SK-N-SH treated with all-trans-retinoic acid at 6 μM for 48 hours (cell line): ENCODE measurements around the gene ILKAP.

Source experiments
- ATAC-seq: fragments of 200-7000 bp; cut with Tn5 transposase; 3 replicates; pipeline ENCODE4 v1.9.1; 2020; ENCODE audit warnings: mild to moderate bottlenecking, moderate library complexity
- BACH2 ChIP-seq: fragments of 250-450 bp; sonication (Bioruptor Pico); IDR thresholded peaks from 2 replicates; pipeline ENCODE4 v1.9.0; 2021; ENCODE audit warnings: mild to moderate bottlenecking, borderline replicate concordance
- CSDC2 ChIP-seq: fragments of 250-450 bp; sonication (Bioruptor Pico); IDR thresholded peaks from 2 replicates; pipeline ENCODE4 v1.5.0; 2020; ENCODE audit warnings: mild to moderate bottlenecking, moderate library complexity
- ESRRG ChIP-seq: fragments of 250-450 bp; sonication (Bioruptor Pico); IDR thresholded peaks from 2 replicates; pipeline ENCODE4 v1.6.1; 2021; ENCODE audit warnings: mild to moderate bottlenecking
- GLIS3 ChIP-seq: fragments of 250-450 bp; sonication (Bioruptor Pico); IDR thresholded peaks from 2 replicates; pipeline ENCODE4 v1.5.0; 2020; ENCODE audit warnings: mild to moderate bottlenecking, moderate library complexity
- OSR1 ChIP-seq: fragments of 250-450 bp; sonication (Bioruptor Pico); IDR thresholded peaks from 2 replicates; pipeline ENCODE4 v1.8.0; 2022; ENCODE audit warnings: moderate library complexity, mild to moderate bottlenecking, inconsistent platforms
- PPARA ChIP-seq: fragments of 250-450 bp; sonication (Bioruptor Pico); IDR thresholded peaks from 2 replicates; pipeline ENCODE4 v1.5.0; 2020; ENCODE audit warnings: mild to moderate bottlenecking, borderline replicate concordance
- RARB ChIP-seq: fragments of 250-450 bp; sonication (Bioruptor Pico); IDR thresholded peaks from 2 replicates; pipeline ENCODE4 v1.8.0; 2021; ENCODE audit warnings: mild to moderate bottlenecking, moderate library complexity
- SNAI2 ChIP-seq: fragments of 250-450 bp; sonication (Bioruptor Pico); IDR thresholded peaks from 2 replicates; pipeline ENCODE4 v1.5.0; 2020; ENCODE audit warnings: mild to moderate bottlenecking, moderate library complexity
- TCF4 ChIP-seq: fragments of 250-450 bp; sonication (Bioruptor Pico); IDR thresholded peaks from 2 replicates; pipeline ENCODE4 v1.8.0; 2021; ENCODE audit warnings: mild to moderate bottlenecking, moderate library complexity, borderline replicate concordance
- ZC3H10 ChIP-seq: fragments of 250-450 bp; sonication (Bioruptor Pico); IDR thresholded peaks from 2 replicates; pipeline ENCODE4 v1.5.1; 2021; ENCODE audit warnings: mild to moderate bottlenecking, moderate library complexity
- ZFP3 ChIP-seq: fragments of 250-450 bp; sonication (Bioruptor Pico); IDR thresholded peaks from 2 replicates; pipeline ENCODE4 v1.5.0; 2020; ENCODE audit warnings: mild to moderate bottlenecking, moderate library complexity
- ZNF565 ChIP-seq: fragments of 450-650 bp; formaldehyde crosslinking; conservative IDR thresholded peaks from 2 replicates; pipeline ENCODE4 v1.5.0; 2020; ENCODE audit warnings: low read depth, mild to moderate bottlenecking, moderate library complexity
- ZNF8 ChIP-seq: fragments of 450-650 bp; formaldehyde crosslinking; IDR thresholded peaks from 2 replicates; pipeline ENCODE4 v1.5.0; 2020; ENCODE audit warnings: mild to moderate bottlenecking, moderate library complexity
- TF ChIP-seq, protein P1 (sequence below): fragments of 250-450 bp; sonication (Bioruptor Pico); IDR thresholded peaks from 2 replicates; pipeline ENCODE4 v1.8.0; 2021; ENCODE audit warnings: low read depth, mild to moderate bottlenecking, moderate library complexity, borderline replicate concordance
- TF ChIP-seq, protein P2 (sequence below): fragments of 250-450 bp; sonication (Bioruptor Pico); IDR thresholded peaks from 2 replicates; pipeline ENCODE4 v1.5.0; 2020; ENCODE audit warnings: mild to moderate bottlenecking, moderate library complexity
- TF ChIP-seq, protein P3 (sequence below): fragments of 250-450 bp; sonication (Bioruptor Pico); IDR thresholded peaks from 2 replicates; pipeline ENCODE4 v1.5.1; 2020; ENCODE audit warnings: low read depth, mild to moderate bottlenecking, moderate library complexity
- TF ChIP-seq, protein P4 (sequence below): fragments of 250-450 bp; sonication (Bioruptor Pico); IDR thresholded peaks from 2 replicates; pipeline ENCODE4 v1.8.0; 2020; ENCODE audit warnings: mild to moderate bottlenecking, moderate library complexity, borderline replicate concordance
- TF ChIP-seq, protein P5 (sequence below): fragments of 250-450 bp; sonication (Bioruptor Pico); IDR thresholded peaks from 2 replicates; pipeline ENCODE4 v1.5.1; 2021; ENCODE audit warnings: mild to moderate bottlenecking, moderate library complexity

ILKAP gene

DNA sequence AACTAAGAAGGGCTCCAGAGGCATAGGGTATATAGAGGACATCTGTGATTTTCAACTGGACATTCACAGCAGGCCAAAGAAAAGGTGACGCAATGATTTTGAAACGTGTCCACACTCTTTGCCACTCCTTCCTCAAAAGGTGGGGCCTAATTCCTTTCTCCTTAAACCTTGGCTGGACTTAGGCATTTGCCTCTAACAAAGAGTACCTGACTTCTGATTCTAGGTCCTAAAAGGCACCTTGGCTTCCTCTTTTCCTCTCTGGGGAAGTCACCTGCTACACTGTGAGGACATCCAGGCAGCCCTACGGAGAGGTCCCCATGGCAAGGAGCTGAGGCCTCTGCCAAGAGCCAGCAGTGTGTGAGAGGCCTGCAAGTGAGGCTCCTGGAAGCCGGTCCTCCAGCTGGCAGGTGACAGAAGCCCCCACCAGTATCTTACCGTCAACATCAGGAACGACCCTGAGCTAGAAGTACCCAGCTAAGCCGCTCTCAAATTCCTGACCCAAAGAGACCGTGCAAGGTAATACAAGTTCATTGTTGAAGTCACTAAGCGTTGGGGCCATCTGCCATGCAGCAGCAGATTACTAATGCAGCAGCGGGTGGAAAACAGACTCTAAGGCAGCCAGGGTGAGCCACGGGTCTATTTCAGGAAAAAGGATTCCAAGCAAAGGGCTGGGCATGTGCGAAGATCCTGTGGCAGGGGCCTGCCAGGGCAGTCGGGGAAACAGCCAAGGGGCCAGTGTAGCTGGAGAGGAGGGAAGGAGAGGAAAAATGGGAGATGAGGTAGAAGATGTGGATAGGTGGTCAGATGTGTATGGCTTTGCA, 43.7 kb upstream of the ILKAP start:
- no peak for ATAC-seq
- no peak for TF ChIP-seq ESRRG (CRISPR knock-in tag)

DNA sequence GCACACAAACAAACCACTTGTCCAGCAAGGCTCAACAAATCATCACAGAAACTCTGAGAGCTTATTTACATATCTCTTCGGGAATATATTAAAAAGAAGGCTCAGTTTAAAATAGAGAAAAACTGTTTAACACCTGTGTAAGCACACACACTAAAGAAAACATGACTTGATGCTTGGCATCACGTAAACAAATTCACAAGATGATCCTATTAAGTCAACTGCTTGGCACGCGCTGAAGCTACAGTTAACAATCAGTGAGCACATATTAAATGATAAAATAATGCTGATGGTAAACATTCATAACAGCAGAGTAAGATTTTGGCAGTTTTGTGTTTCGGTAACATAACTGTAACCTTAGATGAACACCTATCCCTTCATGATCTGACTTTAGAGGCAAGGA, 40.7 kb upstream of the ILKAP start:
- ATAC-seq = no peak
- TF ChIP-seq, protein P1, sequence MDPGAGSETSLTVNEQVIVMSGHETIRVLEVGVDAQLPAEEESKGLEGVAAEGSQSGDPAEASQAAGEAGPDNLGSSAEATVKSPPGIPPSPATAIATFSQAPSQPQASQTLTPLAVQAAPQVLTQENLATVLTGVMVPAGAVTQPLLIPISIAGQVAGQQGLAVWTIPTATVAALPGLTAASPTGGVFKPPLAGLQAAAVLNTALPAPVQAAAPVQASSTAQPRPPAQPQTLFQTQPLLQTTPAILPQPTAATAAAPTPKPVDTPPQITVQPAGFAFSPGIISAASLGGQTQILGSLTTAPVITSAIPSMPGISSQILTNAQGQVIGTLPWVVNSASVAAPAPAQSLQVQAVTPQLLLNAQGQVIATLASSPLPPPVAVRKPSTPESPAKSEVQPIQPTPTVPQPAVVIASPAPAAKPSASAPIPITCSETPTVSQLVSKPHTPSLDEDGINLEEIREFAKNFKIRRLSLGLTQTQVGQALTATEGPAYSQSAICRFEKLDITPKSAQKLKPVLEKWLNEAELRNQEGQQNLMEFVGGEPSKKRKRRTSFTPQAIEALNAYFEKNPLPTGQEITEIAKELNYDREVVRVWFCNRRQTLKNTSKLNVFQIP (CRISPR knock-in tag) = no peak
- no peak for TF ChIP-seq ZFP3 (CRISPR knock-in tag)
- TF ChIP-seq, protein P2, sequence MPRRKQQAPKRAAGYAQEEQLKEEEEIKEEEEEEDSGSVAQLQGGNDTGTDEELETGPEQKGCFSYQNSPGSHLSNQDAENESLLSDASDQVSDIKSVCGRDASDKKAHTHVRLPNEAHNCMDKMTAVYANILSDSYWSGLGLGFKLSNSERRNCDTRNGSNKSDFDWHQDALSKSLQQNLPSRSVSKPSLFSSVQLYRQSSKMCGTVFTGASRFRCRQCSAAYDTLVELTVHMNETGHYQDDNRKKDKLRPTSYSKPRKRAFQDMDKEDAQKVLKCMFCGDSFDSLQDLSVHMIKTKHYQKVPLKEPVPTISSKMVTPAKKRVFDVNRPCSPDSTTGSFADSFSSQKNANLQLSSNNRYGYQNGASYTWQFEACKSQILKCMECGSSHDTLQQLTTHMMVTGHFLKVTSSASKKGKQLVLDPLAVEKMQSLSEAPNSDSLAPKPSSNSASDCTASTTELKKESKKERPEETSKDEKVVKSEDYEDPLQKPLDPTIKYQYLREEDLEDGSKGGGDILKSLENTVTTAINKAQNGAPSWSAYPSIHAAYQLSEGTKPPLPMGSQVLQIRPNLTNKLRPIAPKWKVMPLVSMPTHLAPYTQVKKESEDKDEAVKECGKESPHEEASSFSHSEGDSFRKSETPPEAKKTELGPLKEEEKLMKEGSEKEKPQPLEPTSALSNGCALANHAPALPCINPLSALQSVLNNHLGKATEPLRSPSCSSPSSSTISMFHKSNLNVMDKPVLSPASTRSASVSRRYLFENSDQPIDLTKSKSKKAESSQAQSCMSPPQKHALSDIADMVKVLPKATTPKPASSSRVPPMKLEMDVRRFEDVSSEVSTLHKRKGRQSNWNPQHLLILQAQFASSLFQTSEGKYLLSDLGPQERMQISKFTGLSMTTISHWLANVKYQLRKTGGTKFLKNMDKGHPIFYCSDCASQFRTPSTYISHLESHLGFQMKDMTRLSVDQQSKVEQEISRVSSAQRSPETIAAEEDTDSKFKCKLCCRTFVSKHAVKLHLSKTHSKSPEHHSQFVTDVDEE (CRISPR knock-in tag) = no peak
- no peak for TF ChIP-seq OSR1 (CRISPR knock-in tag)
- no peak for TF ChIP-seq CSDC2 (CRISPR knock-in tag)
- TF ChIP-seq RARB = no peak
- no peak for TF ChIP-seq PPARA (CRISPR knock-in tag)
- no peak for TF ChIP-seq TCF4 (CRISPR knock-in tag)
- TF ChIP-seq, protein P3, sequence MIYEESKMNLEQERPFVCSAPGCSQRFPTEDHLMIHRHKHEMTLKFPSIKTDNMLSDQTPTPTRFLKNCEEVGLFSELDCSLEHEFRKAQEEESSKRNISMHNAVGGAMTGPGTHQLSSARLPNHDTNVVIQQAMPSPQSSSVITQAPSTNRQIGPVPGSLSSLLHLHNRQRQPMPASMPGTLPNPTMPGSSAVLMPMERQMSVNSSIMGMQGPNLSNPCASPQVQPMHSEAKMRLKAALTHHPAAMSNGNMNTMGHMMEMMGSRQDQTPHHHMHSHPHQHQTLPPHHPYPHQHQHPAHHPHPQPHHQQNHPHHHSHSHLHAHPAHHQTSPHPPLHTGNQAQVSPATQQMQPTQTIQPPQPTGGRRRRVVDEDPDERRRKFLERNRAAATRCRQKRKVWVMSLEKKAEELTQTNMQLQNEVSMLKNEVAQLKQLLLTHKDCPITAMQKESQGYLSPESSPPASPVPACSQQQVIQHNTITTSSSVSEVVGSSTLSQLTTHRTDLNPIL (CRISPR knock-in tag) = no peak
- TF ChIP-seq ZNF565 = no peak
- no peak for TF ChIP-seq ZC3H10 (CRISPR knock-in tag)
- no peak for TF ChIP-seq ZNF8 (CRISPR knock-in tag)
- TF ChIP-seq, protein P4, sequence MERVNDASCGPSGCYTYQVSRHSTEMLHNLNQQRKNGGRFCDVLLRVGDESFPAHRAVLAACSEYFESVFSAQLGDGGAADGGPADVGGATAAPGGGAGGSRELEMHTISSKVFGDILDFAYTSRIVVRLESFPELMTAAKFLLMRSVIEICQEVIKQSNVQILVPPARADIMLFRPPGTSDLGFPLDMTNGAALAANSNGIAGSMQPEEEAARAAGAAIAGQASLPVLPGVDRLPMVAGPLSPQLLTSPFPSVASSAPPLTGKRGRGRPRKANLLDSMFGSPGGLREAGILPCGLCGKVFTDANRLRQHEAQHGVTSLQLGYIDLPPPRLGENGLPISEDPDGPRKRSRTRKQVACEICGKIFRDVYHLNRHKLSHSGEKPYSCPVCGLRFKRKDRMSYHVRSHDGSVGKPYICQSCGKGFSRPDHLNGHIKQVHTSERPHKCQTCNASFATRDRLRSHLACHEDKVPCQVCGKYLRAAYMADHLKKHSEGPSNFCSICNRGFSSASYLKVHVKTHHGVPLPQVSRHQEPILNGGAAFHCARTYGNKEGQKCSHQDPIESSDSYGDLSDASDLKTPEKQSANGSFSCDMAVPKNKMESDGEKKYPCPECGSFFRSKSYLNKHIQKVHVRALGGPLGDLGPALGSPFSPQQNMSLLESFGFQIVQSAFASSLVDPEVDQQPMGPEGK (CRISPR knock-in tag) = no peak
- TF ChIP-seq, all 23 proteins: peak for 0

DNA sequence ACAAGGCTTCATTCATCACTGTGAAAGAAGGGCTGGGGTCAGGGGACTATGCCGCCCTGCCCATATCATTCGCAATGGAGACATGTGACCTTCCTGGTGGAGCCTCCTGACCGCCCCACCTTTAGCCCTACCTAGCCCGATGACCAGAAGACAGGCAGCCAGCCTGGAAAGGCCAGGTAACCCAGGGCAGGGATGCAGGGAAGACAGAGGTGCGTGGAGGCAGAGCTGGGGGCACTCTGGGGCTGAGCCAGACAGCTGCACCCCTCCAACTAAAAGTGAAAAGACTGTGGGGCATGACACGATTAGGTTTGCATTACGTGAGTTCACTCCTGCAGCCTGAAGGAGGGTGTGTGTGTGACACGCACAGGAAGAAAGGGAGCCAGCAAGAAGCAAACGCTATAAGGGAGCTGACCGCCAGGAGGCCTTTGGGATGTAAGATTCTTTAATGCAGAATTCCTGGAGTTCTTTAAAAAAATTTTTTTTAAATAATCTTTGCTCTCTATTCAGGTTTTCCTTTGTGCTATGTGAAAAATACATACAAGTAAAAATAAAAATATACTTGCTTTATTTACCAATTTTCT, 40.1 kb upstream of the ILKAP start:
- ATAC-seq = no peak
- TF ChIP-seq CSDC2 (CRISPR knock-in tag) (no peak), SNAI2 (CRISPR knock-in tag) (no peak), PPARA (CRISPR knock-in tag) (no peak), ZC3H10 (CRISPR knock-in tag) (no peak), GLIS3 (CRISPR knock-in tag) (no peak), OSR1 (CRISPR knock-in tag) (no peak), TCF4 (CRISPR knock-in tag) (no peak), BACH2 (no peak), ZNF8 (CRISPR knock-in tag) (no peak)
- TF ChIP-seq, protein P3 (CRISPR knock-in tag) = no peak
- TF ChIP-seq, protein P5, sequence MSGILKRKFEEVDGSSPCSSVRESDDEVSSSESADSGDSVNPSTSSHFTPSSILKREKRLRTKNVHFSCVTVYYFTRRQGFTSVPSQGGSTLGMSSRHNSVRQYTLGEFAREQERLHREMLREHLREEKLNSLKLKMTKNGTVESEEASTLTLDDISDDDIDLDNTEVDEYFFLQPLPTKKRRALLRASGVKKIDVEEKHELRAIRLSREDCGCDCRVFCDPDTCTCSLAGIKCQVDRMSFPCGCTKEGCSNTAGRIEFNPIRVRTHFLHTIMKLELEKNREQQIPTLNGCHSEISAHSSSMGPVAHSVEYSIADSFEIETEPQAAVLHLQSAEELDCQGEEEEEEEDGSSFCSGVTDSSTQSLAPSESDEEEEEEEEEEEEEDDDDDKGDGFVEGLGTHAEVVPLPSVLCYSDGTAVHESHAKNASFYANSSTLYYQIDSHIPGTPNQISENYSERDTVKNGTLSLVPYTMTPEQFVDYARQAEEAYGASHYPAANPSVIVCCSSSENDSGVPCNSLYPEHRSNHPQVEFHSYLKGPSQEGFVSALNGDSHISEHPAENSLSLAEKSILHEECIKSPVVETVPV = no peak
- TF ChIP-seq, protein P2 (CRISPR knock-in tag) = no peak
- TF ChIP-seq, protein P1 (CRISPR knock-in tag) = no peak
